Activated CD8-positive, alpha-beta memory T cell treated with anti-CD3 and anti-CD28 coated beads for 4 hours (primary cell): ENCODE data around the gene FRMD4B.

Experiments used
- DNase-seq, 2 donors: peaks; one replicate each; pipeline ENCODE4 v3.0.0-alpha.2; 2020; ENCODE audit warnings: low read depth in 2 of 2

Gene FRMD4B

GRCh38 chr3:69405067-69405466 is 19.2 kb upstream of the FRMD4B start:
- no peak for DNase-seq

- no peak for DNase-seq
These were observed 17.6 kb upstream of the FRMD4B start for GRCh38 chr3:69403454-69403853.

GRCh38 chr3:69400683-69401082 is 14.8 kb upstream of the FRMD4B start:
- no peak for DNase-seq

GRCh38 chr3:69392850-69393249 is 7.0 kb upstream of the FRMD4B start:
- no peak for DNase-seq

- DNase-seq: no peak
These were observed 6.5 kb upstream of the FRMD4B start for GRCh38 chr3:69392415-69392814.

- no peak for DNase-seq
These were observed 5.7 kb upstream of the FRMD4B start for GRCh38 chr3:69391554-69391953.

GRCh38 chr3:69390771-69391170 is 4.9 kb upstream of the FRMD4B start:
- no peak for DNase-seq

- no peak for DNase-seq
These were observed 3.8 kb upstream of the FRMD4B start for GRCh38 chr3:69389520-69390248.

- DNase-seq: no peak
These were observed 2.4 kb upstream of the FRMD4B start for GRCh38 chr3:69388241-69388640.

GRCh38 chr3:69386556-69387385 is 883 bp upstream of the FRMD4B start:
- DNase-seq: no peak

- DNase-seq: no peak
These were observed 665 bp downstream of the FRMD4B start for GRCh38 chr3:69385123-69385722.

- no peak for DNase-seq
These were observed 1.6 kb downstream of the FRMD4B start for GRCh38 chr3:69384326-69384725.

GRCh38 chr3:69379661-69380060 is 6.2 kb downstream of the FRMD4B start:
- no peak for DNase-seq

GRCh38 chr3:69378112-69378802 is 7.6 kb downstream of the FRMD4B start:
- DNase-seq: no peak

- no peak for DNase-seq
These were observed 8.6 kb downstream of the FRMD4B start for GRCh38 chr3:69377262-69377661.

- DNase-seq: no peak
These were observed 9.2 kb downstream of the FRMD4B start for GRCh38 chr3:69376731-69377130.

- no peak for DNase-seq
These were observed 14.1 kb downstream of the FRMD4B start for GRCh38 chr3:69371816-69372215.

GRCh38 chr3:69370901-69371301 is 15.0 kb downstream of the FRMD4B start:
- no peak for DNase-seq

GRCh38 chr3:69370156-69370883 is 15.6 kb downstream of the FRMD4B start:
- peak in 1 of 2 donors; percentile 5 for DNase-seq

- no peak for DNase-seq
These were observed 17.7 kb downstream of the FRMD4B start for GRCh38 chr3:69368129-69368741.

- DNase-seq: no peak
These were observed 18.3 kb downstream of the FRMD4B start for GRCh38 chr3:69367586-69367985.
